HS-27A (cell line): ENCODE measurements around the gene ANAPC7.
"Not testable (repeated sequence)": the region's sequence is repeated elsewhere in the genome, so short reads cannot be mapped to it uniquely, and the experiment has no call there.

ENCODE experiments used
- DNase-seq: peaks from one replicate; pipeline ENCODE4 v3.0.0-alpha.2; 2012; ENCODE audit warnings: low read depth, missing footprints

The ANAPC7 gene

DNA sequence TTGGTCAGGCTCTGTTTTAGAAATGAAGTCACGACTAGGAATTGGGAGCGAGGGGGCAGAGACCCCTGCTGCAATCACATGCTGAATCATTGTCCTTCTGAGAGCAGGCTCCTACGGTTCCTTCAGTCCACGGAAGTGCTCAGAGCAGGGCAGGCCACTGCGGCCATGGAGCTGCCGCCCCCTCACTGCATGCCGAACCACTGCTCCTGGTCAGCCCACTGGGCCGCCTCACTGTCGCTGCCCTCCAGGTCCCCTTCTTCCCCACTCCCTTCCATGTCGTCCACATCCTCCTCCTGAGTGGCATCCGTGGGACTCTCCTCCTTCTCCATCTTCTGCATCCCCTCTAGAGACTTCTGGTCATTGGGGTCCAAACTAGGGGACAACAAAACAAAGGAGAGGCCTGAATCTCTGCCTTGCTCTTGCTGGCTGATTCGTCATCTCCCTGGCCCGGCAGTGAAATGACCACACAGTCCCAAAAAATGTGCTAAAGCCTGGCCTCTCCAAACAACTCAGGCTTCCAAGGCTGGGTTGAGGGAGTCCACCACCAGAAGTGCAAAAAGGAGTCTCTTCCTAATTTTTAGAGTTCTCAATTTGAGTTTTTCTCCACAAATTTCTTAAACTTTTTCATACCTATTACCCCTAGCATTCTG lies 29.4 kb downstream of the ANAPC7 start:
- no peak for DNase-seq

DNA sequence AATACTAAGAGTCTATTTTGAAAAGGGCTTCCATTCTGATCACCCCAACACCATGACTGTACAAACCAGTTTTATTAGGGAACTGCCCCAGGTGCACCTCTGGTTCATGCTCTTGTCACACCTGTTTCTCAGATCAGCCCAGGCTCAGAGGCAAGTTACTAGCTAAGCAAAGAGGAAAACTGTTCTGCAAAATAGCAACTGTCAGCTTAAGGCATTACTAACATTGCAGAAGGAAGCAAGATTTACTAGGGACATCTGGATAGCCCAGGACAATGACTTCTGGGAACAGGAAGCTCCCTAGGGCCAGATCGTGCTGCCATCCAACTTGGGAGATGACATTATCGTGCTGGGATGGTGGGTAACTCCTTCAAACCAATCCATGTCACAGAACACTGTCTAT lies 30.1 kb downstream of the ANAPC7 start:
- DNase-seq, result no peak

DNA sequence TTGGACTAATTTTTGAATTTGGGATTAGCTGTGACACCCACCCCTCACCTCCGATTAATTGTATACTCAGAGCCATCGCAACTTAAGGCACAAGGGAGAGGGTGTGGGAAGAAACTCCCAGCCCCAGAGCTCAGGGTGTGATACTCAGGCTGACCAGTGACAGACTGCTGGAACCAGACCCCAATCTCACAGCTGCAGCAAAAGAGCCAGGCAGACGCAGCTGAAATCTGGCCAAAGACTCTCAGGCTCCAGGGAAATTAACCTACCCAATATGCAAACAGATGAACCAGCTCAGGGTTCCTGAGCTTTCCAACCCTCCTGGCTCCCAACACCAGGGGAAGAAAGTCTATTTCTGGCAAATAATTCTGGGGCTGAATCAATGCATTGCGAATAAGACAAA lies 30.5 kb downstream of the ANAPC7 start:
- DNase-seq, result no peak

DNA sequence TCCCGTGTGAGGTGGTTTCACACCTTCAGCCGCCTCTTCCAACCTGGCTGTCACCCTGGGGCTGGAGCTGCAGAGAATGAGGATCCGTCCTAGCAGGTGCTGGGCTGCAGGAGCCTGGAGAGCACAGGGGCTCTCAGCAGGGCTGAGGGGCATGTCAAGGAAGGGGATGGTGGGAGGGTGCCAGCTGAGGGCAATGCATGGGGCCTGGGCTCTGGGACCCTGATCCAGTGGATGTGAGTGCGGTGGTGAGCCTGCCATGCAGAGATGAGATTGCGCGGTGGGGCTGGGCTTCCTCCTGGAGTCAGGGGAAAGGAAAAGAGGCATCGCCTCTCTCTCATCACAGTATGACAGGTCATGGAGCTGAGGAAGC lies 31.5 kb downstream of the ANAPC7 start:
- DNase-seq, result no peak

DNA sequence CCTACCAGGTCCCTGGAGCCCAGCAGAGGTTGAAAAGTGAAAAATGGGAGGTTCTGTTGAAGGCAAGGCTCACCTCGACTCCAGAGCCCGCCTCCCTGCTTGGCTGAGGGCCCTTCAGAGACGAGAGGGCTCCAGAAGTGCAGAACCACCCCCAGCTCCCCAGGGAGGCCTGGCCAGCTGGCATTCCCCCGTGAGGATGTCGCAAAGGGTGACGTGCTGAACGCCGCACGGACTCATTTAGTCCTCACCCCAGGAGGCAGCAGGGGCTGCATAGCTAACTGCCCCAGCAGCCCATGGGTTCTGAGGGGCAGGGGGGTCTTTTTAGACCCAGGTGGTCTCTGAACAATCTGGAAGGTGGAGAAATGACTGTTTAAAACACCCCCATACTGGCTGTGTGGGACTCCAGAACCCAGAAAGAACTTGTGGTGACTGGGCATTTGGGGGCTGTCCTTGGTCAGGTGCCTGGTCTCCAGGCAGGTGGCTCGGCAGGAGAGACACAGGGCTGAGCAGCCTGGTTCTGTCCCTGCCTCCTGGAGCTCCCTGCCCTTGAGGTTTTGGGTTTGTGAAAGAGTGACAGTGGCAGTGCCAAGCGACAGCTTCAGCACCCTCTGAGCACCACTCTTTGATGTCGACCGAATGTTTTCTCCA lies 32.0 kb downstream of the ANAPC7 start:
- no peak for DNase-seq

DNA sequence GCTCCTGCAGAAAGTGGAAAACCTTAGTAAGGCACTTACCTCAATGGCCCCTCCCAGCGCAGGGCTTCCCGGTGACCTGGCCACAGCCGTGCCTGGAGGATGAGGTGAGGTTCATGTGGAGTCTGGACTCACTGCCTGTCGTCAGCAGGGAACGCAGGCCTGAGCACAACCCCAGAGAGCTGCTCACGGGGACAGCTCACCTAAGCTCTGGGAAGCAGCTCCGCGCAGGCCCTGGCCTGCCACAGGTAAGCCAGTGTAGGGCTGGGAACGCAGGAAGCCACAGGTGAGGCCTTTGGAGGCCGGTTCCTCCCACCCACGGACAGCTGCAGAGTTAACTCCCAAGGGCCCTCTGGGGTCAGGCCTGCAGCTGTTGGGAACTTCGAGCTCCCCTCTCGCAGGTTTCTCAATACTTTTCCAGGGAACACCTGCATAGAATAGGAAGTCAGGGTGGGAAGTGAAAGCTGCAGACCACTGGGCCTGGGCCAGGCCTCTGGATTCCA lies 32.7 kb downstream of the ANAPC7 start:
- no peak for DNase-seq

DNA sequence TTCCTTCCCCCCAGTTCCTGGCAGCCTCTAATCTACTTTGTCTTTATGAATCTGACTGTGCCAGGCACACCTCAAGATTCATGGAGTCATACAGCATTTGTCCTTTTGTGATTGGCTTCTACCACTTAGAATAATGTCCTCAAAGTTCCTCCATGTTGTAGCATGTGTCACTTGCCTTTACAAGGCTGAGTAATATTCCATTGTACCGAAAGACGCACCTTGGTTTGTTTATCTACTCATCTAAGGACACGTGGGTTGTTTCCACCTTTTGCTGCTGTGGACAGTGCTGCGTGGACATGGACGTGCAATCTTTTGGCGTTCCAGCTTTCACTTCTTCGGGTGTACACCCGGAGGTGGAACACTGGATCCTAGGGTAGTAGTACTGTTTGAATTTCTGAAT lies 33.5 kb downstream of the ANAPC7 start:
- no peak for DNase-seq

DNA sequence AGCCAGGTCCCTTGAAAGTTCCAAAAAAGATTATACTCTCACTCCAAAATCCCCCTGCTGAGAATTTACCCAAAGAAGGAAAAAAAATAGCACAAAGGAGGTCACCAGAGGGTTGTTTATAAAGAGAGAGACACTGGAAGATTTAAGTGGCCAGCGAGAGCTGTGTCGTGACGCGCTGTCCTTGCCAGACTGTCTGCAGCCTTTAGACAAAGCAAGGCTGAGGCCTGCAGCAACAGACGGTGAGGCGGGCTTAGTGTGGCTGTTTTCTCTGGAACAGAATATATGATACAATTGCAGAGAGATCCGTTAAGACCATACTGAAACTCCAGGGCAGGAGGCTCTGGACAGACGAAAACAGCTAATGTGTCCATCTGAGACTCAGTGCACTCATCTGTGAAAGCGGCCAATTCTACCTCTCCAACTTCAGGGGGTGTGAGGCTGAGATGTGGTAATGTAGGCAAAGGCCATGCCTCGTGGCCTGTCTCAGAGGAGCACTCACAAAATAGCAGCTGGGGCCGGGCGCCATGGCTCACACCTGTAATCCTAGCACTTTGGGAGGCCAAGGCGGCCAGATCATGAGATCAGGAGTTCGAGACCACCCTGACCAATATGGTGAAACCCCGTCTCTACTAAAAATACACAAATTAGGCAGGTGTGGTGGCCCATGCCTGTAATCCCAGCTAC lies 36.2 kb downstream of the ANAPC7 start:
- DNase-seq, result no peak

DNA sequence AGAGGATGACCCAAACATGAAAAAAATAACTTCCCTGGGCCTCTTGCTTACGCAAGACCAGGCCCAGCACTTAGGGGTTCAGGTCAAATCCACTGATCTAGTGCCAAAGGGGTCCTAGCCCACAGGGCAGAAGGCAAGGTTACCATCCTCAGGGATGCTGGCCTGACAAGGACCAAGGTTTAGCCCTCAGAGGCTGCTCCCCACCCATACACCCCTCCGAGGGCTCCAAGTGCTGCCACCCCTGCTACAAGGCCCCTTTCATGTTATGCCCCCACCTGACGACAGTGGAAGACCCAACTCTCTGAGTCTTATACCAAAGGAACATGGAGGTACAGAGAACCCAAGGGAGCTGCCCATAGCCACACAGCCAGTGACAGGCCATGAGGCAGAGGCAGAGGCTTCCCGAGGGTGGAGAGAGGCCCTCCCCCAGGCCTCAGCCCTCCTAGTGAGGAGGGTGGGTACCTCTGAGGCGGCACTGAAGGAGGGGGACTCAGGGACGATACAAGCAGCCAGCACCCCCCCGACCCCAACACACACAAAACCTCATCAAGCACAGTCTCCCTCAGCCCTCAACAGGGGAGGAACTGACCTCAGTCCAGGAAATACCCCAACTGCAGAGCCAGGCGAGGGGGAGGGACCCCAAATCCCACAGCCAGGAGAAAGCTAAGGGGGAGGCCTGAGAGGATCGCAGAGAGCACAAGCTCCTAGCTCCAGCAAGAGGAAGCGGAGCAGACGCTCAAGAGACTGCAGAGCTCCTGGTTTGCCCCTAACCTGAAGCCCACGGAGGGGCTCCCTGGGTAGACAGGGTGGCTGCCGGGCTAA lies 37.0 kb downstream of the ANAPC7 start:
- no peak for DNase-seq

DNA sequence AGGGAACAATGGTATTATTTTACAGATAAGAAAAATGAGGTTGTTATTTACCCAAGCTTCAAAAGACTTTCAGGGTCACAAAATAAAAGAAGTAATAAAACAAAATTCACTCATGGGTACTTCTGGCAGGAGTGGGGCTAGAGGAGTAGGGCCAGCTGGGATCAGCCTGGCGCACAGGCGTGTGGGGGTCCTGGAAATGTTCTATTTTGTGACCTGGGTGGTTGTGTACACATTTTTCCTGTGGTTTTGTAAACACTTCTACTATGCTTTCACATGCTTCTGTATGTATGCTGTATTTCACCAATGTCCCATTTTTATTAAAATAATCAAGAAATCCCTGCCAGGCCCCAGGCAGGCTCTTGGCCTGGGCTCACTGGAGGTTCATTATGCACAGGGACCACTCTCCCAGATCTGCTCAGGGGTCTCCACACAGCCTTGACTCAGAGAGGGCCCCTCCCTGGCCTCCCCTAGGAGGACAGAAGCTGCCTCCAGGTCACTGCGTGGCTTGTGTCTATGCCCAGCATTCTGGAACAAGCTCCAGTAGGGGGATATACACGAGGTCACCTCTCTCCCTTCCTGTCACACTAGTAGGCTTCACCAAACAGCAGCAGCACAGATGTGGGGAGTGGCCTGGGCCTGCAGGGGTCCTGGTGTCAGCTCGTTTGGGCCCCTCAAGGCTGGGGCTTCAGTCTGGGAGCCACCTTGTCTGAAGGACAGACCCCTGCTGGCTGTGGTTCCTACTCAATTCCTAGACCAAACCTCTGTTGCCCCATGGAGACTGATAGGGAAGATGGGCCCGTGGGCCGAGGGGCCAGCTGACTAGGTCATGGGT lies 37.8 kb downstream of the ANAPC7 start:
- no peak for DNase-seq

DNA sequence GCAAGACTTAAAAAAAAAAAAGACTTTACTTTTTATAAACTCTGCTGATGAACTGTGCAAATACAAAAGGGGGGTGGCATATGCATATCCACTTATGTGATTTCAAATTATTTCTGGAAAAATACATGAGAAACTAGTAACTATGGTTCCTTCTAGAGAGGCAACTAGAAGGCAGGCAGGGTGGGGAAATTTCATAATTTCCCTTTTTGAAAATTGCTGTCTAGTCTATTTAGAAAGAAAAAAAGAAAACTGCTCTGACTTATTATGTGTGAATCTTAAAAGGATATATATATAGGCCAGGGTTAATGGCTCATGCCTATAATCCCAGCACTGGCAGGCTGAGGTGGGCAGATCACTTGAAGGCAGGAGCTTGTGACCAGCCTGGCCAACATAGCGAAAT lies 42.3 kb downstream of the ANAPC7 start:
- DNase-seq, result no peak

DNA sequence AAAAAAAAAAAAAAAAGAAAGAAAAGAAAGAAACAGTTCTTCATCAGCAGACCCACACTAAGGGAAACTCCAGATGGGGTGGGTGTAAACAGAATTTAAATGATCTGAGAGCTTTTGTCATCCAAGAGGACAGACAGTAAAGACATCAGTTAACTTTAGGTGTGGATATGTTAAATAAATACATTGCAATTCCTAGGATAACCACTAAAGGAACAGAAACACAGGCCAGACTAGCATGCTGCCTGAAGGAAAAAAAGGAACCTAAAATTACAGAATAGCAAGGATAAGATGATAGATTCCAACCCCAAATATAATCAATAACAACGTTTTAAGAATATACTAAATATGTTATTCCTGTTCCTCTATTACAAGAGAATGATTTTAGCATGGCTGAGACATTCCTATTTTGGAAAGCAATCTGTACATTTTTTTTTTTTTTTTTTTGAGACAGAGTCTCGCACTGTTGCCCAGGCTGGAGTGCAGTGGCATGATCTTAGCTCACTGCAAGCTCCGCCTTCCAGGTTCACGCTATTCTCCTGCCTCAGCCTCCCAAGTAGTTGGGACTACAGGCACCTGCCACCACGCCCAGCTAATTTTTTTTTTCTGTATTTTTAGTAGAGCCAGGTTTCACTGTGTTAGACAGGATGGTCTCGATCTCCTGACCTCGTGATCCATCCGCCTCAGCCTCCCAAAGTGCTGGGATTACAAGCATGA lies 45.0 kb downstream of the ANAPC7 start:
- not testable (repeated sequence) for DNase-seq

DNA sequence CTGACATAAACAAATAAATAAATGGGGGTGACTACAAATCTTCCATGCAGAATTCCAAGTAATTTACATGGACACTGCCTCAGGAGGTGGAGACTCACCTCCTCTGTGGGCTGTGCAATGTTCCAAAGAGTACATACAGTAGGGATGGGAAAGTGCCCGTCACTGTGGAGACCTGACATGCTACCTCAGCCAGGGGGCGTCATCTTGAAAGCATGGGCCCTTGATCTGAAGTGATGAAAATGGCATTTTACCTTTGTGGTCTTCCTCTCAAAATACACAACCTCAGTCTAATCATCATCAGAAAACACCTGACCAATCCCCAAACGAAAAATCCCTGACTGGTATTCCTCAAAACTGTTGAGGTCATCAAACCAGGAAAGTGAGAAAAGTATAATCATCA lies 48.4 kb downstream of the ANAPC7 start:
- no peak for DNase-seq

DNA sequence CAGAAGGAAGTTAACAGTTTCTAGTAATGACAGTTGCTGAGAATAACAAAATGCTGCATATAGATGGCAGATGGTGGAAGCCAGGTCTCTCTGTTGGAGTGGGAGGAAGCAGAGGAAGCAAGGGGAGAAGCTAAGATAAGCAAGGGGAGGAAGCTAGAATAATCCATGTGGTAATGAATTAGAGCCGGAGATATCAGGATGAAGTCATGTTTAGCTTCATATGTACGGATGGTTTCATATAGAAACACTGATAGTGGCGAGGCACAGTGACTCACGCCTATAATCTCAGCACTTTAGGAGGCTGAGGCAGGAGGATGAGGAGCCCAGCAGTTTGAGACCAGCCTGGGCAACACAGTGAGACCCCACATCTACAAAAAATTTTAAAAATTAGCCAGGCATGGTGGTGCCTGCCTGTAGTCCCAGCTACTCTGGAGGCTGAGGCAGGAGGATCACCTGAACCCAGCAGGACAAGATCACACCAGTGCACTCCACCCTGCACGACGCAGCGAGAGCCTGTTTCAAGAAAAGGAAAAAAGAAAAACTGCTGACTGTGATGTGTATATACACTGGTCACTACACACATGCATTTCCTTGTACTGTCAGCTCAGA lies 49.2 kb downstream of the ANAPC7 start:
- no peak for DNase-seq

DNA sequence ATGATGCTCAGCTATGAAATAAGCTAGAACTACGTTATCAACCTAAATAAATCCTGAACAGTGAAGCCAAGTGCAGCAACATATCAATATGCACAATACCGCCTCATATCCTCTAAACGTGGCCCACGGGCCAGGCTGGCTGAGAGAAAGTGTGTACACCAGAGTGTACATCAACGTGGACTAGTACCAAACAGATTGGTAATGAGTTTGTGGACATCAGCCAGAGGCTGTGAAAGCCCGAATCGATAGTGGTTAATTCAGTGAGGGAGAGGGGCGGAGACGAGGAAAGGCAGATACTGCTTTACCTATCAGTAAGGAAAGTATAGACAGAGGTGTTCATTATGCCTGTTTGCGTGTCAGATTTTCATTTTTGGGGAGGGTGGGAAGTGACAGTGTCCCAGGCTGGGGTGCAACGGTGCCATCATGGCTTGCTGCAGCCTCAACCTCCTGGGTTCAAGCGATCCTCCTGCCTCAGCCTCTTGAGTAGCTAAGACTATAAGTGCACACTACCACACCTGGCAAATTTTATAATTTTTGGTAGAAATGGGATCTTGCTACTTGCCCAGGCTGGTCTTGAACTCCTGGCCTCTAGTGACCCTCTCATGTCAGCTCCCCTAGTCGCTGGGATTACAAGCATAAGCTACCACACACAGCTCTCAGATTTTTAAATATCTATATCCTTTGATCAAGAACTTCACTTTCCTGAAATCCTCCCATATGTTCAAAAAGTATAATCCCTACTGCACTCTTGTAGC lies 50.1 kb downstream of the ANAPC7 start:
- DNase-seq, result no peak

DNA sequence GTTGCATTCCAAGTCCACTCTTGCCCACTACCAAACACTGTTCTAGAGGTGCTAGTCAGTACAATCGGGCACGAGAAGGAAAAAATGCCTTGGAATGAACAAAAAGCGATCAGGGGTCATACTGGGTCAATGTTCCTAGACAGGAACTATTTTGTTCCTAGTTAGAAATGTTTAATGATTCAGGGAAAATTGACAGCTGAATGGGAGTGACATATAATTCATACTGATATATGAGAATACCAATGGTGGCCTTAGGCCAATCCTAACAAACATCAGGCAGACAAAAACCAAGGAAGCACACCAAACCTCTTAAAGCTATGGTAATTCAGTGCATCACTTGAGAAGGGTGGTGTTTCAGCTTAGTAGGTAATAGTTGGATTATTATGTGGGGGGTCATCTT lies 51.1 kb downstream of the ANAPC7 start:
- DNase-seq, result no peak

DNA sequence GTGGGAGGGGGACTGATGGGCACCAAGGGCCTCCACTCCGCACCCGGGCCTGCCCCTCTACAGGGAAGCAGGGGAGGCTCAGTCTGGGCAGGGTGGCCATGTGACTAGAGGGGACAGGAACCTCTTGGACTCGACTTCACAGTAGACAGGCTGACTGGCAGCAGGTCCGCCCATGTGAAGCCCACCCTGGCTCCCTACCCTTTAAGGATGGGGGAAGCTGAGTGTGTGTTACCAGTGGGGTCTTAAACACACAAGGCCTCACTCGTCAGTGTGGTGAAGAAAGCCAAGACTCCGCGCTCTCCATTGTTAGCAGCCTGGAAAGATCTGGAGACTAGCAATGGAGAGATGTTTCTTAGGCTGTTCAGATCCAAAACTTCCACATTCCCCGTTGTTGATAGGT lies 52.4 kb downstream of the ANAPC7 start:
- no peak for DNase-seq

DNA sequence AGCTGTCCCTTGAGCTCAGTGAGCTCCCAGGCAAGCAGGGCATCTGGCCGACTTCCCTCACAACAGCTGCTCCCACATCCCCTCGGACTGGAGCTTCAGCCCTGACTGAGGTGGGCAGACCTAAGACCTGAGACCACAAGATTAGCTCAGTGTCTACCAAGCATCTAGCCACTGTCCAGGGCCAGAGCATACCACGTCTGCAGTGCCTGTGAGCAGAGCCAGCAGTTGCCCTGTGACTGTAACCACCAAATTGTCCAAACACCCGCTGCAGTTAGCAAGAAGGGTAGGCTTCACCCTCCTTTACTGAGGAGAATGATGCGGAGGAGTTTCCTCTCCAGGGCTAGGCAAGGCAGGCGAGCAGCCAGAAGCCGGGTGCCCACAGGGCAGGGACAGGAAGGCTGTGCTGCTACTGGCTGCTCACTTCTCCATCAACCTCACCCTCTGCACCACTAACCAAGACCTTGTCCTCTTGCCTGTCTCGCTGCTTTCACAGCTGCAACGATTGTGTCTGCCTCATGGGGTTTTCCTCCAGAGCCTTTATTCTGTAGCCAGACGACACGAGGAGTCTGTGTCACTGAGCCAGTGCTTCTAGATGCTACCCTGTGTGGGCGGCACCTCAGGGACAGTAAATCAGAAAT lies 53.9 kb downstream of the ANAPC7 start:
- DNase-seq, result no peak

DNA sequence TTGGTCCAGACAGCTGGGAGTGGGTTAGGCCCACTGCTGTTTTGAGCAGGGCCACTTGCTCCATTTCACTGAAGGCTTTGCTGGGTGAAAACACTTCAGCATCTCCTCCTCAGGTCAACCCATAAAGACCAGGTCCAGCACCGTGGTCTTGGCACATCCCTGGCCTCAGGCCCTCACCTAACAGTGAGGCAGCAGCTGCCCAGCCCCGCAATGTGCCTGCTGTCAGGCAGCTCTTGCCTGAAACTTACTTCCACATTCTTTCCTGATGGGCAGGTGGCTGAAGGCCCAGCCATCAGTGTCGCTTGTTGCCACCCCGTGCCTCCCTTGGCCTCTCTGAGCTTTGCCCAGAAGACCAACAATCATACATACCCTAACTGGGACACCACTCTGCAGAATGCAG lies 54.4 kb downstream of the ANAPC7 start:
- no peak for DNase-seq
